A673 (cell line): ENCODE results near the gene CLIC5. TPM values are rescaled to one million over a fixed set of nuclear protein-coding genes. Genes with fewer than 3 reads are reported as not detected.

Experiments used
- BruUV-seq: library from RNA; stranded (reverse); fragments of 400-500 nt; replicated peaks from 2 replicates; lab custom pipeline; 2021; lab: Mats Ljungman, UMichigan
- CTCF ChIA-PET: fragments of 300-600 bp; sonication (Branson Sonifier 250); formaldehyde crosslinking; loops from one replicate; lab custom pipeline; 2022; ENCODE audit warnings: antibody characterized with exemption; lab: Charles Lee
- POLR2A ChIA-PET: fragments of 300-600 bp; sonication (Branson Sonifier 250); formaldehyde crosslinking; loops from one replicate; lab custom pipeline; 2022; ENCODE audit warnings: antibody characterized with exemption; ENCODE audit not compliant: low non-redundant PET; lab: Charles Lee
- DNase-seq: peaks from one replicate; pipeline ENCODE4 v3.0.0-alpha.2; 2015; ENCODE audit warnings: low spot score
- H3K27ac ChIP-seq: fragments of 200-600 bp; sonication (generic); 2 replicates; pipeline ENCODE4 v1.5.1; 2016; ENCODE audit warnings: mixed run types, low read depth, mild to moderate bottlenecking, mixed read lengths, antibody characterized with exemption, low read length; ENCODE audit not compliant: poor library complexity, severe bottlenecking
- H3K27me3 ChIP-seq: fragments of 200-600 bp; sonication (generic); replicated peaks from 2 replicates; pipeline ENCODE4 v1.6.1; 2017; ENCODE audit warnings: mixed run types, low read depth, mild to moderate bottlenecking, mixed read lengths, antibody characterized with exemption, low read length; ENCODE audit not compliant: insufficient read depth, poor library complexity
- H3K36me3 ChIP-seq: fragments of 200-600 bp; sonication (generic); 2 replicates; pipeline ENCODE4 v1.6.1; 2016; ENCODE audit warnings: mixed run types, mild to moderate bottlenecking, mixed read lengths, antibody characterized with exemption, low read length; ENCODE audit not compliant: insufficient read depth, poor library complexity, severe bottlenecking
- H3K4me1 ChIP-seq: fragments of 200-600 bp; sonication (generic); 2 replicates; pipeline ENCODE4 v1.6.1; 2017; ENCODE audit warnings: mixed run types, mild to moderate bottlenecking, mixed read lengths, antibody characterized with exemption, low read length; ENCODE audit not compliant: insufficient read depth, poor library complexity, severe bottlenecking
- H3K4me3 ChIP-seq: fragments of 200-600 bp; sonication (generic); 2 replicates; pipeline ENCODE4 v1.5.1; 2016; ENCODE audit warnings: low read depth, mixed run types, mild to moderate bottlenecking, mixed read lengths, low read length; ENCODE audit not compliant: poor library complexity, severe bottlenecking
- H3K9me3 ChIP-seq: fragments of 200-600 bp; sonication (generic); 2 replicates; pipeline ENCODE4 v1.6.1; 2016; ENCODE audit warnings: mixed run types, low read depth, mild to moderate bottlenecking, mixed read lengths, antibody characterized with exemption, low read length; ENCODE audit not compliant: poor library complexity, severe bottlenecking
- CTCF ChIP-seq: fragments of 300-800, 200-600 bp; sonication (generic); conservative IDR thresholded peaks from 2 replicates; pipeline ENCODE4 v1.5.1; 2017; ENCODE audit warnings: low read depth, mild to moderate bottlenecking, antibody characterized with exemption, low read length, moderate library complexity, mixed read lengths
- EZH2 ChIP-seq: fragments of 200-600 bp; sonication (generic); IDR thresholded peaks from 2 replicates; pipeline ENCODE4 v1.6.1; 2017; ENCODE audit warnings: borderline replicate concordance, low read depth, mild to moderate bottlenecking, mixed read lengths, antibody characterized with exemption, low read length; ENCODE audit not compliant: poor library complexity, severe bottlenecking
- intact Hi-C: fragments of 100-400 bp; cut with micrococcal nuclease; formaldehyde crosslinking; loops from one replicate; pipeline ENCODE4 v1.10.0; 2022; ENCODE audit not compliant: unreplicated experiment
- total RNA-seq: library from RNA; stranded (reverse); gene quantifications from 2 replicates; pipeline ENCODE4 v1.2.3, GENCODE V29; 2021

Gene CLIC5
- total RNA-seq, 1 experiment from 2014 or later, result not detected

- H3K4me3 ChIP-seq, result no peak overlapping the region
- ChIA-PET POLR2A (interaction anchor here (0.6 kb wide), 1 partner anchor 355 kb away, joined by 3 read pairs; no protein-coding TSS in a partner anchor), CTCF (interaction anchor here (1.1 to 1.7 kb wide), 2 partner anchors 544 to 1266 kb away, joined by 7 to 10 read pairs; partner anchors contain the start of gene SUPT3H)
- DNase-seq, result no peak
- H3K27me3 ChIP-seq, result no peaks in the 10 kb centered on the region
- H3K9me3 ChIP-seq, result no peaks in the 10 kb centered on the region
- no TSS peak for BruUV-seq
- no peak overlapping the region for H3K27ac ChIP-seq
- intact Hi-C loops, result loop anchor here (2.0 to 10.0 kb wide), 4 partner anchors 487 to 1444 kb away; no protein-coding TSS in a partner anchor
- TF ChIP-seq CTCF, result no peak
- TF ChIP-seq EZH2, result no peak
- H3K4me1 ChIP-seq, result no peaks in the 10 kb centered on the region
- no peaks in the 10 kb centered on the region for H3K36me3 ChIP-seq
These were observed 93.9 kb downstream of the CLIC5 start for GRCh38 chr6:45921691-45922281.

- no peak for TF ChIP-seq CTCF
- TF ChIP-seq EZH2, result no peak
- BruUV-seq, result no TSS peak
- Histone ChIP-seq H3K36me3 (no peaks in the 10 kb centered on the region), H3K27ac (no peak overlapping the region), H3K27me3 (no peaks in the 10 kb centered on the region), H3K4me1 (no peaks in the 10 kb centered on the region), H3K9me3 (no peaks in the 10 kb centered on the region), H3K4me3 (no peak overlapping the region)
- ChIA-PET POLR2A (no interaction called here), CTCF (interaction anchor here (0.6 kb wide), 2 partner anchors 116 to 1283 kb away, joined by 3 to 5 read pairs; no protein-coding TSS in a partner anchor)
- no peak for DNase-seq
- intact Hi-C loops, result loop anchor here (5.0 to 10.0 kb wide), 2 partner anchors 486 to 1444 kb away; no protein-coding TSS in a partner anchor
These were observed 94.7 kb downstream of the CLIC5 start for GRCh38 chr6:45920819-45921511.

- Histone ChIP-seq H3K27me3 (no peaks in the 10 kb centered on the region), H3K4me3 (no peak overlapping the region), H3K4me1 (no peaks in the 10 kb centered on the region), H3K36me3 (no peaks in the 10 kb centered on the region), H3K9me3 (no peaks in the 10 kb centered on the region), H3K27ac (no peak overlapping the region)
- no TSS peak for BruUV-seq
- intact Hi-C loops, result no loop called here
- TF ChIP-seq CTCF, result no peak
- no peak for TF ChIP-seq EZH2
- no peak for DNase-seq
- CTCF ChIA-PET, result no interaction called here
- POLR2A ChIA-PET, result no interaction called here
These were observed 98.2 kb downstream of the CLIC5 start for GRCh38 chr6:45917439-45917838.
